ENCODE data around the gene DROSHA.

DROSHA gene

GRCh38 chr5:31511305-31511704, 20.6 kb downstream of the DROSHA start:
- Histone ChIP-seq H3K27me3 (replicated peaks; ENCODE audit: insufficient read depth, low read length) (no peaks in the 10 kb centered on the region), H2AFZ (ENCODE audit: low read length) (no peak overlapping the region), H3K9ac (ENCODE audit: low read length) (no peak overlapping the region), H3K4me3 (ENCODE audit: low read length) (no peak overlapping the region), H4K20me1 (ENCODE audit: insufficient read depth, low read length) (no peaks in the 10 kb centered on the region), H3K79me2 (ENCODE audit: low read length) (no peaks in the 10 kb centered on the region), H3K9me3 (replicated peaks; ENCODE audit: insufficient read depth, low read length) (no peaks in the 10 kb centered on the region), H3K4me1 (ENCODE audit: low read length) (no peaks in the 10 kb centered on the region), H3K36me3 (replicated peaks; ENCODE audit: insufficient read depth, low read length) (peaks cover 7% of the 10 kb centered on the region; the same call in 1 of the 2 replicates), H3F3A (ENCODE audit: insufficient read depth, low read length) (no peaks in the 10 kb centered on the region), H3K4me2 (ENCODE audit: low read depth, low read length) (no peak overlapping the region), H3K27ac (ENCODE audit: low read length) (no peak overlapping the region), H3K9me2 (replicated peaks; ENCODE audit: insufficient read depth, low read length) (no peaks in the 10 kb centered on the region)
- TF ChIP-seq CTCF (IDR thresholded peaks at IDR 0.05; ENCODE audit: low read length) (no peak), EZH2 (optimal IDR thresholded peaks at IDR 0.05; ENCODE audit: low read depth, low read length) (no peak), EZH2phosphoT487 (IDR thresholded peaks at IDR 0.05; ENCODE audit: low read length) (no peak)
- no peak for DNase-seq

DNA sequence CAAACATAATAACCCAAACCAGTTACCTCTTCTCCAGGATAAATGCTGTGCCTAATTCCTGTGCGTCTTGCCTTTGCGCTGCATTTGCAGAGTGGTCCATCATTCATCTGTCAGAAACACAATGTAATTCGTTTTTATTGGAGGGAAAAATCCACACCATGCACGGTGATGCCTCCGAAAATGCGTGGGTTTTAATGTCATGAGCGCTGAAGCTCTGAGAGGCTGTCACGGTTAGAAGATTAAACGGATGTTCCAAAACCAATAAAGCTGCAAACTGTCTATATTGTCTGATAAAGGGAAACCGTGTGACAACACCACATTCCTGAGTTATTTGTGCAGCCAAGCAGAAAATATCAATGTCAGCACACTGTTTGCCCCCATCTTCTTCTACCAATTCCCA, 27.4 kb downstream of the DROSHA start:
- H3K4me2 ChIP-seq (ENCODE audit: low read depth, low read length) = no peak overlapping the region
- no peak for TF ChIP-seq EZH2phosphoT487 (IDR thresholded peaks at IDR 0.05; ENCODE audit: low read length)
- TF ChIP-seq CTCF (IDR thresholded peaks at IDR 0.05; ENCODE audit: low read length) = no peak
- TF ChIP-seq EZH2 (optimal IDR thresholded peaks at IDR 0.05; ENCODE audit: low read depth, low read length) = no peak
- no peaks in the 10 kb centered on the region for H3K79me2 ChIP-seq (ENCODE audit: low read length)
- no peak overlapping the region for H2AFZ ChIP-seq (ENCODE audit: low read length)
- no peaks in the 10 kb centered on the region for H3K4me1 ChIP-seq (ENCODE audit: low read length)
- no peaks in the 10 kb centered on the region for H3K27me3 ChIP-seq (replicated peaks; ENCODE audit: insufficient read depth, low read length)
- H4K20me1 ChIP-seq (ENCODE audit: insufficient read depth, low read length) = no peaks in the 10 kb centered on the region
- no peaks in the 10 kb centered on the region for H3F3A ChIP-seq (ENCODE audit: insufficient read depth, low read length)
- H3K27ac ChIP-seq (ENCODE audit: low read length) = no peak overlapping the region
- no peaks in the 10 kb centered on the region for H3K9me2 ChIP-seq (replicated peaks; ENCODE audit: insufficient read depth, low read length)
- no peak overlapping the region for H3K9ac ChIP-seq (ENCODE audit: low read length)
- H3K36me3 ChIP-seq (replicated peaks; ENCODE audit: insufficient read depth, low read length) = peaks cover 8% of the 10 kb centered on the region; the same call in 1 of the 2 replicates
- H3K4me3 ChIP-seq (ENCODE audit: low read length) = no peak overlapping the region
- no peaks in the 10 kb centered on the region for H3K9me3 ChIP-seq (replicated peaks; ENCODE audit: insufficient read depth, low read length)
- DNase-seq = no peak

DNA sequence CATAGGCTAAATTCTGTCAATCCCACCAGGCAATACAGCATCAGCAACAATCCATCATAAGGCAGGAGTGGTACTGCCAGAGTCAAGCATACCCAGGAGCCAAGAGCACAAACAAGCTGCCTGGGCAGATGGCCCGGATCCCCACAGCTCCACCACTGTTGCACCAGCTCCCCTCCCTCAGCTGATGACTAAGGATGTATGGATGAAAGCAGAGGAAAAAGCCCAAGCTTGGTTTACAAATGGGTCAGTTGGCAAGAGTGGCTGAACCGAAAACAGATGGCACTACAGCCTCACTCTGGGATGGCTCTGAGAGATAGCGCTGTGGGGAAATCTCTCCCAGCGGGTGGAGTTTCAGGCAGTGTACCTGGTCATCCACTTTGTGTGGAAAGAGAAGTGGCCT, 29.4 kb downstream of the DROSHA start:
- no peaks in the 10 kb centered on the region for H3K79me2 ChIP-seq (ENCODE audit: low read length)
- no peak overlapping the region for H3K27ac ChIP-seq (ENCODE audit: low read length)
- no peaks in the 10 kb centered on the region for H3K4me1 ChIP-seq (ENCODE audit: low read length)
- no peak overlapping the region for H3K4me3 ChIP-seq (ENCODE audit: low read length)
- H3K27me3 ChIP-seq (replicated peaks; ENCODE audit: insufficient read depth, low read length) = no peaks in the 10 kb centered on the region
- no peaks in the 10 kb centered on the region for H3F3A ChIP-seq (ENCODE audit: insufficient read depth, low read length)
- H3K9ac ChIP-seq (ENCODE audit: low read length) = no peak overlapping the region
- no peak for DNase-seq
- no peak overlapping the region for H2AFZ ChIP-seq (ENCODE audit: low read length)
- no peaks in the 10 kb centered on the region for H3K9me3 ChIP-seq (replicated peaks; ENCODE audit: insufficient read depth, low read length)
- H3K36me3 ChIP-seq (replicated peaks; ENCODE audit: insufficient read depth, low read length) = peaks cover 5% of the 10 kb centered on the region; the same call in 1 of the 2 replicates
- TF ChIP-seq EZH2 (optimal IDR thresholded peaks at IDR 0.05; ENCODE audit: low read depth, low read length) = no peak
- H3K4me2 ChIP-seq (ENCODE audit: low read depth, low read length) = no peak overlapping the region
- H3K9me2 ChIP-seq (replicated peaks; ENCODE audit: insufficient read depth, low read length) = no peaks in the 10 kb centered on the region
- H4K20me1 ChIP-seq (ENCODE audit: insufficient read depth, low read length) = no peaks in the 10 kb centered on the region

- Histone ChIP-seq H3K4me2 (ENCODE audit: low read depth, low read length) (no peak overlapping the region), H3K9ac (ENCODE audit: low read length) (no peak overlapping the region), H3K9me3 (replicated peaks; ENCODE audit: insufficient read depth, low read length) (no peaks in the 10 kb centered on the region), H3K79me2 (ENCODE audit: low read length) (no peaks in the 10 kb centered on the region), H2AFZ (ENCODE audit: low read length) (no peak overlapping the region), H3K4me1 (ENCODE audit: low read length) (no peaks in the 10 kb centered on the region), H3K27ac (ENCODE audit: low read length) (no peak overlapping the region), H3K36me3 (replicated peaks; ENCODE audit: insufficient read depth, low read length) (peaks cover 3% of the 10 kb centered on the region; the same call in 1 of the 2 replicates), H3K4me3 (ENCODE audit: low read length) (no peak overlapping the region), H4K20me1 (ENCODE audit: insufficient read depth, low read length) (no peaks in the 10 kb centered on the region), H3K9me2 (replicated peaks; ENCODE audit: insufficient read depth, low read length) (no peaks in the 10 kb centered on the region), H3K27me3 (replicated peaks; ENCODE audit: insufficient read depth, low read length) (no peaks in the 10 kb centered on the region), H3F3A (ENCODE audit: insufficient read depth, low read length) (no peaks in the 10 kb centered on the region)
- DNase-seq = no peak
- TF ChIP-seq EZH2phosphoT487 (IDR thresholded peaks at IDR 0.05; ENCODE audit: low read length) (no peak), EZH2 (optimal IDR thresholded peaks at IDR 0.05; ENCODE audit: low read depth, low read length) (no peak)
These were observed 31.6 kb downstream of the DROSHA start for GRCh38 chr5:31500256-31500655.

Measured in MM.1S (cell line).